ENCODE data around the gene IGSF3. TPM values are rescaled to one million over a fixed set of nuclear protein-coding genes. Genes with fewer than 3 reads are reported as not detected.

IGSF3 gene
- total and polyA plus RNA-seq, 2 of the 13 experiments (the other 11 are each of a cell fraction or from before 2014, with no cell fraction given) = 0.11 to 0.16 TPM

GRCh38 chr1:116587501-116588227 is 79.9 kb downstream of the IGSF3 start:
- no peaks in the 10 kb centered on the region for H3K36me3 ChIP-seq (replicated peaks in 1 of 2; ENCODE audit: control insufficient read depth in 1 of 2, insufficient read depth in 2 of 2, low read length in 2 of 2)
- 69% methylated on average over 5 of the region's 5 CpGs for WGBS (ENCODE audit: low lambda C conversion rate)
- H3K27ac ChIP-seq (ENCODE audit: extremely low read length, insufficient read depth, low read length) = no peak overlapping the region
- FAIRE-seq (no peak), ATAC-seq (no peak), DNase-seq (ENCODE audit: low spot score) (no peak)
- POLR2A ChIA-PET = no interaction called here
- H3K9me3 ChIP-seq (ENCODE audit: low read length) = no peaks in the 10 kb centered on the region
- no peaks in the 10 kb centered on the region; a peak in 1 of 5 replicates for H3K27me3 ChIP-seq (ENCODE audit: control insufficient read depth in 1 of 2, insufficient read depth in 2 of 2, low read length in 2 of 2)
- TF ChIP-seq ZNF142 (CRISPR knock-in tag; IDR thresholded peaks at IDR 0.05) (no peak), ATF3 (CRISPR knock-in tag; IDR thresholded peaks at IDR 0.05) (no peak), ZNF335 (CRISPR knock-in tag; IDR thresholded peaks at IDR 0.05) (no peak), PITX1 (CRISPR knock-in tag; IDR thresholded peaks at IDR 0.05) (no peak), ZNF3 (CRISPR knock-in tag; IDR thresholded peaks at IDR 0.05) (no peak), ZNF337 (CRISPR knock-in tag; IDR thresholded peaks at IDR 0.05; ENCODE audit: borderline replicate concordance, low read depth) (no peak), TRIM24 (CRISPR knock-in tag; IDR thresholded peaks at IDR 0.05) (no peak), EED (CRISPR knock-in tag; IDR thresholded peaks at IDR 0.05) (no peak), PCBP2 (optimal IDR thresholded peaks at IDR 0.05; ENCODE audit: low read depth, low read length, poor library complexity, severe bottlenecking) (no peak), ZNF17 (CRISPR knock-in tag; IDR thresholded peaks at IDR 0.05) (no peak), SMARCC2 (IDR thresholded peaks at IDR 0.05) (no peak)
- TF ChIP-seq, protein P1, sequence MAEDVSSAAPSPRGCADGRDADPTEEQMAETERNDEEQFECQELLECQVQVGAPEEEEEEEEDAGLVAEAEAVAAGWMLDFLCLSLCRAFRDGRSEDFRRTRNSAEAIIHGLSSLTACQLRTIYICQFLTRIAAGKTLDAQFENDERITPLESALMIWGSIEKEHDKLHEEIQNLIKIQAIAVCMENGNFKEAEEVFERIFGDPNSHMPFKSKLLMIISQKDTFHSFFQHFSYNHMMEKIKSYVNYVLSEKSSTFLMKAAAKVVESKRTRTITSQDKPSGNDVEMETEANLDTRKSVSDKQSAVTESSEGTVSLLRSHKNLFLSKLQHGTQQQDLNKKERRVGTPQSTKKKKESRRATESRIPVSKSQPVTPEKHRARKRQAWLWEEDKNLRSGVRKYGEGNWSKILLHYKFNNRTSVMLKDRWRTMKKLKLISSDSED (CRISPR knock-in tag; IDR thresholded peaks at IDR 0.05) = no peak
- in situ Hi-C loops (cut with HindIII; ENCODE audit: extremely low pct_ligation_motif_present, low pct_unique_long_range_greater_than_20kb) = loop anchor here (10.0 kb wide), 1 partner anchor 467 kb away; no protein-coding TSS in a partner anchor
- H3K79me2 ChIP-seq (ENCODE audit: insufficient read depth, low read length) = no peaks in the 10 kb centered on the region
- H3K4me2 ChIP-seq (ENCODE audit: low read depth, low read length) = no peak overlapping the region
- BruUV-seq (replicated peaks) = no TSS peak
- no peaks in the 10 kb centered on the region; the same call in 1 of the 2 replicates for H3K4me1 ChIP-seq (ENCODE audit: insufficient read depth, low read length)
- CTCF ChIA-PET (ENCODE audit: low intra/inter-chr PET ratio, low total read pairs) = no interaction called here
- no peaks in the 10 kb centered on the region for H4K20me1 ChIP-seq (ENCODE audit: insufficient read depth, low read length)
- no peak overlapping the region for H3K9ac ChIP-seq (ENCODE audit: insufficient read depth, low read depth, low read length)
- H2AFZ ChIP-seq (ENCODE audit: low read length) = no peak overlapping the region
- intact Hi-C loops (cut with micrococcal nuclease; ENCODE audit: unreplicated experiment) = no loop called here
- H3K4me3 ChIP-seq (replicated peaks in 1 of 3; ENCODE audit: insufficient read depth in 1 of 3, low read depth in 2 of 3, low read length in 3 of 3) = no peak overlapping the region
